Hematopoietic multipotent progenitor cell treated with erythropoietin and hydrocortisone succinate and interleukin-3 and kit ligand, for 17 days (in vitro differentiated cells): ENCODE measurements around the gene TMEM45B.
"Not testable (repeated sequence)": the region's sequence is repeated elsewhere in the genome, so short reads cannot be mapped to it uniquely, and the experiment has no call there.

Experiments
- DNase-seq: peaks from one replicate; pipeline ENCODE4 v3.0.0-alpha.2; 2015; ENCODE audit warnings: low spot score

TMEM45B gene

GRCh38 chr11:129815596-129816461 lies at the start of gene TMEM45B:
TSS of gene TMEM45B (plus strand) at chr11:129815848. CDS start at chr11:129852483, 36,635 bp downstream.
- no peak for DNase-seq

GRCh38 chr11:129766898-129767604 lies 48.6 kb upstream of the TMEM45B start:
- DNase-seq = no peak

- DNase-seq = no peak
Measured at GRCh38 chr11:129767827-129768226, 47.8 kb upstream of the TMEM45B start.

- DNase-seq = no peak
Measured at GRCh38 chr11:129768356-129768755, 47.3 kb upstream of the TMEM45B start.

GRCh38 chr11:129769059-129769458 lies 46.6 kb upstream of the TMEM45B start:
- no peak for DNase-seq

GRCh38 chr11:129770993-129771392 lies 44.7 kb upstream of the TMEM45B start:
- no peak for DNase-seq

- not testable (repeated sequence) for DNase-seq
Measured at GRCh38 chr11:129771456-129771855, 44.2 kb upstream of the TMEM45B start.

- no peak for DNase-seq
Measured at GRCh38 chr11:129778877-129779276, 36.8 kb upstream of the TMEM45B start.

- no peak for DNase-seq
Measured at GRCh38 chr11:129779342-129779741, 36.3 kb upstream of the TMEM45B start.

GRCh38 chr11:129785383-129786111 lies 30.1 kb upstream of the TMEM45B start:
- no peak for DNase-seq

- not testable (repeated sequence) for DNase-seq
Measured at GRCh38 chr11:129786112-129786416, 29.6 kb upstream of the TMEM45B start.

GRCh38 chr11:129787532-129788155 lies 28.0 kb upstream of the TMEM45B start:
- DNase-seq = no peak

GRCh38 chr11:129788278-129788677 lies 27.4 kb upstream of the TMEM45B start:
- DNase-seq = no peak

- DNase-seq = no peak
Measured at GRCh38 chr11:129790106-129790505, 25.5 kb upstream of the TMEM45B start.

- no peak for DNase-seq
Measured at GRCh38 chr11:129791515-129791914, 24.1 kb upstream of the TMEM45B start.

- no peak for DNase-seq
Measured at GRCh38 chr11:129792663-129793062, 23.0 kb upstream of the TMEM45B start.

GRCh38 chr11:129795089-129795488 lies 20.6 kb upstream of the TMEM45B start:
- DNase-seq = no peak

GRCh38 chr11:129798212-129798611 lies 17.4 kb upstream of the TMEM45B start:
- DNase-seq = no peak

- not testable (repeated sequence) for DNase-seq
Measured at GRCh38 chr11:129800162-129800561, 15.5 kb upstream of the TMEM45B start.

GRCh38 chr11:129800655-129801054 lies 15.0 kb upstream of the TMEM45B start:
- DNase-seq = no peak

- DNase-seq = no peak
Measured at GRCh38 chr11:129803533-129803932, 12.1 kb upstream of the TMEM45B start.

GRCh38 chr11:129804012-129804411 lies 11.6 kb upstream of the TMEM45B start:
- DNase-seq = no peak
